HG03039 (cell line): ENCODE data around the gene PGF.

ENCODE experiments used
- ATAC-seq: cut with Tn5 transposase; IDR thresholded peaks from one replicate; pipeline ENCODE4 v1.9.1; 2021; ENCODE audit warnings: mild to moderate bottlenecking, moderate library complexity; ENCODE audit not compliant: unreplicated experiment

Gene PGF

DNA sequence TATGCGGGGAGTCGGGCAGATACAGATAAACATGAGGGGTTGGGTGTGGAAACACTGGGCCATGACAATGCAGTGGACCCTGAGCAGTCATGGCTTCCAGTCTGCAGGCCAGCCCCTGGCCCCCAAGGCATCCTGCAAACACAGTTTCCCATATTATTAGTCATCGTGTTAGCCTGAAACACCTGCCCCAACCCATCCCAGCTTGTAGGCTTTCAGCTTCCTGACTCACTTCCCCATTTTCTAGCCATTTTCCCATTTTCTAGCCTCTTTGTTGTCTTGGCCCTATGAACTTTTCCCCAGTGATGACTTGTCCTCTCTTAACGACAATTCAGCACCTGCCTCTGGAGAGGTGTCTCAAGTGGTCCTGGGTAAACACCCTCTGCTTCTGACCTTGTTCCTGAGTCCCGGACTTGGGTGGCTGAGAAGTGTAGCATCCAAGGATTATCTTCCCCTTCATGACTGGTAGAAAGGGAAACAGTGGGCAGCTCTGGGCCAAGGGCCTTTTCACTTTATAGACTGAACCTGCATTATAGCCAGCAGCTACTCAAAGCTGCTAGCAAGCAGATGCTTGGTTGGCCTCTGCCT lies 4.3 kb upstream of the PGF start:
- no peak for ATAC-seq

DNA sequence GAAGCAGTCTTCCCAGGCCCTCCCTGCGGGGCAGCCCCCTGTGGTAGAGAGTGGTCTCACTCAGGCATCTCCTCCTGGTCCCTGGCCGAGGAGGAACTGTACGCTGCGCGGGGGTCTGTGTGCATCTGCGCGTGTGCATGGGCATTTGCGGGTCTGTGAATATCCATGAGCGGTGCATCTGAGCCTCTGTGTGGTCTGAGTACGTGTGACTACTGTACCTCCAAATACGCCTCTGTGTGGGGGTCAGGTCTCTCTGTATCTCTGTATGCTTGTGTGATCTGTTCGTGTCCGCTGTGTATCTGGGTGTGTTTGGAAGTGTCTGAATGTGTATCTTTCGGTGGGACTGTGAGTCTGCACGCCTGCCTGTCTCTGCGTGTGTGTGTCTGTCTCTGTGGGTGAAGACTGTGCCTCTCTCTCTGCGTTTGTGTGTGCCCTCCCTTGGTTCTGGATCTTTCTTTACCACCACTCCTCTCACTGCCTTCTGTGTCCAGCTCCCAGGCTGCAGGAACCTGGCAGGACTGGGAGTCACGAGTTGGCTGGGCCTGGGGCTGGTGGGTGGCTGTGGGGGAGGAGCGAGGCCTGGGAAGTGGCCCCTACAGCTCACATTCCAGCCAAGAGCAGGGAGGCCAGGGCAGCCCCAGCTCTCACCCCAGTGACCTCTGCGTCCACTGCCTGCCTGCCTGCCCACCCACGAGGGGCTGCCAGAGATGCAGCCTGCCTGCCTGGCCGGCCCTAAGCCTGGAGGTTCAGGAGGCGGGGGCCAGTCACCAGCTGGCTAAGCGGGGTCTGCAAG lies 1.1 kb upstream of the PGF start:
- no peak for ATAC-seq

DNA sequence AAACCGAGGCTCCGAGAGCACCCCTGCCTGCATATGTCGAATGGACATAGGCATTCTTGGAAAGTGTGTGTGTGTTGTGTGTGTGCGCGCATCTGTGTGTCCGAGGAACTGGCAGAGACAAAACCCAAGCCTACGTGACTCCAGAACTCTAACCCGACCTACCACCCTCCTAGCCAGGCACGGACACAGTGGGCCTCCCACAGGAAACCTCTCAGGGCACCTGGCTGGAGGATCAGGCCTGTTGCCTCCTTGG lies 556 bp upstream of the PGF start:
- ATAC-seq: no peak

DNA sequence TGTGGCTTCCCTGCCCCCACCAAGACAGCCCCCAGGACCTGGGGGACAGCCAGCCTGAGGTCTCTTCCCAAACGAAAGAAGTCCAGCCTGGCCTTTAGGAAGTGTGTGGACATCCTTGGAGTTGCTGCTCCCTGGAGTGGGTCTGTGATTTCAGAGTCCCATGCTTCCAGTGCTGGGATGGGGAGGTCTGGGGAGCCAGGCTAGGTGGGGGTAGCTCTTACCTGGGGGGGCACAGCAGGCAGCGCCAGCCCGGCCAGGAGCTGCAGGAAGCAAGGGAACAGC lies 509 bp downstream of the PGF start:
- no peak for ATAC-seq

DNA sequence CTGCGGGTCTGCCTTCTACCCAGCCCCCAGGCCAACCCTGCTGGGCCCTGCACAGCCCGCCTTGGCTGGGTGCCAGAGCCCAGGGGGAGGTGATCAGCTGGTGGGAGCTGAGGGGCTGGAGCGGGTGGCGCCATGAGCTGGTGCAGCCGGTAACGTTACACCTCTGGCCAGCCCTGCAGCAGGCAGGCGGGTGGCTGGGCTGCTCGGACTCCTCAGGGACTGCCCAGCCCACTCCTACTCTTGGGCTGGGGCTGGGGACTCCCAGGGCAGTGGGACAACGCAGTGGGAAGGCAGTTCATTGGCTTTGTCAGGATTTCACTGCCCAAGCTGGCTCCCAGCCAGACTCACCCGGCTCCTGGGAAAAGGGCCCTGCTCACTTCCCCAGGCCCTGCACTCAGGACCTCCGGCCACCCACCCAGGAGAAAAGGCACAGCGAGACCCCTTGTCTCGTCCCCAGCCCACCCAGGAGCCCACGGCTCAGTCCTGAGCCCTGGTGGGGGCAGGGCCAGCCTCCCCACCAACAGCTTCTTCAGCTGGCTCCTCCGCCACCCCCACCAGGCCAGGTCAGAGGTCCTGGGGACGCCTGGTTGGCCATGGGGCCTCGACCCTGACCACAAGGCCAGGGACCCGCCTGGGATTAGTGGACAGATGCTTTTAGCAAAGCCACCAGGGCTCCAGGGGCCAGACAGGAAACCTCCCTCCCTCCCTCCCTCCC lies 1.0 kb downstream of the PGF start:
- ATAC-seq: no peak

DNA sequence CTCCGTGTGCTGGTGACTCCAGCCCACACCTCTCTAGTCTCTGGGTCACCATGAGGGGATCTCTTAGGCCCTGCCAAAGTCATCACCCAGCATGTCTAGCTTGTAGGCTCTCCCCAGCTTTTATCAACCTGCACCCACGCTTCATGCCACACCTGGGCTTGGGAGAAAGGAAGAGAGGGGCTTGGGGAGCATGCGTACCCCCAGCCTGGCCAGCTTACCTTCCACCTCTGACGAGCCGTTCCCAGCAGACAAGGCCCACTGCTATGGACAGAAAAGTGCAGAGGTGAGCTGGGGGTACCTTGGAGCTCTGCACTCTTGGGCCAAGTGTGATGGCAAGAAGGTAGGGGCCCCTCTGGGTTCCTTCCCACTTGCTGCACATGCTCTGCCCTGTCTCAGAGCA lies 1.7 kb downstream of the PGF start:
- ATAC-seq: no peak

DNA sequence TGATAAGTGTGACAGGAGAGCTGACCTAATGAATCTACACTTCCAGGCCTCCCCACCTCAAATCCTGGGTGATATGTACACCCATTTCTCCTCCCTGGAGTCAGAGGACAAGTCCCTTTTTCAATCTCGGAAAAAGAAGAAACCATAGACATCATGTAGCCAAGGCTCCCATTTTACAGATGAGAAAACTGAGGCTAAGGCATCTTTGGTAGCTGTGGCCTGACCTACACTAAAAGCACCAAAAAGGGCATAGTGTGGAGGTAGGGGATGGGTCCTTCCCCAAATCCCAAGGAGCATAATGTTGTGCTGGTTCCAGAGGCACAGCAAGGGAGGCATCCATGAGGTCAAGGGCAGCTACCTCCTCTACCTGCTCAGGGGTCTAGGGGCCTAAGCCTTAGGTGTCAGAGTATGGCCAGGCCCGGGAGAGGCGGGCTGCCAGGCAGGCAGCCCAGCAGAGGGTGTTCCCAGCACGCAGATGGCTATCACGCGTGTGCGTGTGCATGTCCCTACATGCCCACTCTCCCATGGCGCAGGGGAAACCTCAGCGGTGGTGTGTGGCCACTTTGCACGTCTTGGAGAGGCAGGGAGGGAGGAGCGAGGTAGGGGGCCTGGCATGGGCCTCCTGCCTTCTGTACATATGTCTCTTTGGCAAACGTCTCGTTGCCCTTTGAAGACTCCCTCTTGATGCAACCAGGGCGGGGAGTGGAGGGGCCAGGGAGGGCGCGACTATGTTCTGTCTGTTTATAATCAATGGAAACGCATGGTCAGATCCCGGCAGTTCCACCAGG lies 2.5 kb downstream of the PGF start:
- no peak for ATAC-seq

DNA sequence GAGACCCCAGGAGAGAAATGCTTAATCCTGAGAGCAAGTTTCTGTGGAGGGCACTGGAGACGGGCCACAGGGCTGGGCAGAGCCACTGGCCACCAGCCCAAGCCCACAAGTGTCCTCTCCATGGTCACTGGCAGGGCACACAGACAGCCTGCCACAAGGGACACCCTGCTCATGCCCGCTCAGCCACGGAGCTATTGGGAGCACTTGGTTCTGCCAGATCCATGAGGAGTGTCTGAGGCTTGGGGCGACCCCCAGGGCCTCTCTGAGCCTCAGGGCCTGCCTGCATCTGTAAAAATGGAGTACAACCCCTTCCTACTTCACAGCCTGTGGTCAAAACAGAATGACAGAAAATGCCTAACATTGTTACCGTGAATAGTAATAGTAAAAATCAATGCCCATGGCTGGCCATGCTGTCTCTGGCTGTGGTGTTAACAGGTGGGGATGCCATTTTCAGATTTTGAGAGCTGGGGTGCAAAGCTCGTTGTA lies 3.2 kb downstream of the PGF start:
- ATAC-seq: no peak

DNA sequence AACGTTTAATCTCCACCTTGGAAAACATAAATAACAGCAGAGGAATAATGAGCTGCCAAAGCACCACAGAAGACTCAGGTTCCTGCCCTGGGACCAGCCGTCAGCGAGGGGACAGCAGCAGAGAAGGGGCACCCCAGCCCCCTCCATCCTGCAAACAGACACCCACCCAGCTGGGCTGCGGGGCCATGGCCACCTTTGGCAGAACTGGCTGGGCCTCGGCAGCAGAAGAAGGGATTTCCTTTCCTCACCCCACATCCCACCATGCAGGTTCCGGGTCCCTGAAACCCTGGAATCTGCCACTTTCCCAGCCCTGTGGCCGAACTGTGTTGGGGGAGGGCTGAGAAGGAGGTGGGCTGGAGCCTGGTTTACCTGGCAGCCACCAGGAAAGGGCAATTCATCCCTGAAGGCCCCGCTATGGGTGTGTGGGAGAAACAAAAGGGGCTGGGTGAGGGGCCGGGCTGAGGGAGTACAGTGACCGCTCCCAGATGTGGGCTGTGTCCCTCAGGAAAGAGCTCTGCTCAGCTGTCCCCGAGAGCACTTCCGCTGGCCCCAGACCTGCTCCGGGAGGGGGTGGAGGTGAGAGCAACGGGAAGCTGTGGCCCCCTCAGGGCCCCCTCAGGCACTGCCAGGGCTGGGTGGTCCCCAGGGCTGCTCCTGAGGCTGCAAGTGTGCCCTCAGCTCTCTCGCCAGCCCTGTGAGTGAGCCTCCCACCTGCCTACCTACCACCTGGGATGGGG lies 3.8 kb downstream of the PGF start:
- ATAC-seq: no peak

DNA sequence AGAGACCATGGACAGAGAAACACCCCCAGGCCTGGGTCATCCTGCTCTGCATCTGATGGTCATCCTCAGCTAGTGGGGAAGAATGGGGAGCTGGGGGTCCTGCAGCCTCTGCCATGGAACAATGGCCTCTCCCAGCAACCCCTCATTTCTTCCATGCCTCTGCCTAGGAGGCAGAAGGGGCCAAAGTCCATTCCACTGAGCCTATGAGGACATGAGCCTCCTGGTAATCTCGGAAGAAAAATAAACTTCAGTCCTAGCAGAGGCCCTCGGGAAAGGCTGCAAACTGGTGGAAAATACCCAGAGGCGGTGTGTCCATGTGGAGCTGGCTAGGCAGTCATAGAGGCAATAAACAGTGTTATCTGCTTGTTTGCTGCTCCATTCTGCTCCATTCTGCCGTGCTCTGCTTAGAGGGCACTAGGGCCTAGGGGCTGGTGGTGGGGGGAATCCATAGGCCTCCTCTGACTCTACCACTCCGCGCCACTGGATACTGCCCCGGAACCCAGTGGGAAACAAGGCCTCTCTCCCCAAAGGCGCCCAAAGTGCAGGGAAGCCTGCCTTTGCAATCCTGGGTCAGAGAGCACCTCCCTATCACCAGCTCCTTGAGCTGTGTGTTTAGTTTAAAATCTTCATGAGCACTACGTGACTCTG lies 4.5 kb downstream of the PGF start:
- no peak for ATAC-seq

DNA sequence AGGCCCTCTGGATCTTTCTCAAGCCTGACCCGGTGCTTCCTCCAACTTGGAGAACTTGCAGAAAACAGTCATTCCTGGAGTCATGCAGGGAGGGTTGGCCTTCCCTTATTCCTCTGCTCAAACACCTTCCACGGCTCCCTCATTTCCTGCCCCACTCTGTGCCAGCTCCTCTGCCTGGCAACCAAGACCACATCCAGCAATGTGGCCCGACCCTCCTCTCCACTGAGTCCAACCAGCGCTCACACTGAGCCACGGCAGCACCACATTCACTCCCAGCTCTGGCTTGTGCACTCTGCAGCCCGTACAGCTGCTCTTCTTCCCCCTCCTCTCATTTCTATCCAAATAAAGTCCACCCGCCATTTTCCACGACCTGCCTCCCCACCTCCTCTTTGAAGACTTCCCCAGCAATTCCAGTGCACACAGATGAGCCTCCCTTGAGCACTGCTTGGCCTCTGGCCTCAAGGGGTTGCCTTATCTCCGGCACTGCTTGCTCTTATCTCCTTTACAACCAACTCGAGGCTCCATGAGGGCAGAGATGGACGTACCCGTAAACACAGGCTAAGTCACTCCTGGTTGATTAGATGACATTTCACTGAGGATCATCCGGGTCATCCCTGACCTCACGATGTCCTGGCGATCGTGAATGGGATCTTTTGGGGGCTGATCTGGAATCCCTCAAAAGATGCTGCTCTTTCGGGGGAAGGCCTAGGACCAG lies 5.4 kb downstream of the PGF start:
- no peak for ATAC-seq

DNA sequence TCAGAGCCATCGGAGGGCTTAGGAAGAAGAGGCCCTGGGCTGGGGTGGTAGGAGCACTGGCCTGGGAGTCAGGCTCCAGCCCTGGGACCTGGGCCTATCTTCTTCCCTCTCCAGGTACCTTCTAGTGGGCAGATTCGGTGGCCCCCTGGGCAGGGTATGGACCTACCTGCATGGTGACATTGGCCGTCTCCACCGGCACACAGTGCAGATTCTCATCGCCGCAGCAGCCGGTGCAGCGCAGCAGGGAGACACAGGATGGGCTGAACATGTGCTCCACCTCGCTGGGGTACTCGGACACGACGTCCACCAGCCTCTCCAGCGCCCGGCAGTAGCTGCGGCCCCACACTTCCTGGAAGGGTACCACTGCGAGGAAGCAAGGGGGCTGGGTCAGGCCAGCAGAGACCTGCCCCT lies 6.2 kb downstream of the PGF start:
- no peak for ATAC-seq

DNA sequence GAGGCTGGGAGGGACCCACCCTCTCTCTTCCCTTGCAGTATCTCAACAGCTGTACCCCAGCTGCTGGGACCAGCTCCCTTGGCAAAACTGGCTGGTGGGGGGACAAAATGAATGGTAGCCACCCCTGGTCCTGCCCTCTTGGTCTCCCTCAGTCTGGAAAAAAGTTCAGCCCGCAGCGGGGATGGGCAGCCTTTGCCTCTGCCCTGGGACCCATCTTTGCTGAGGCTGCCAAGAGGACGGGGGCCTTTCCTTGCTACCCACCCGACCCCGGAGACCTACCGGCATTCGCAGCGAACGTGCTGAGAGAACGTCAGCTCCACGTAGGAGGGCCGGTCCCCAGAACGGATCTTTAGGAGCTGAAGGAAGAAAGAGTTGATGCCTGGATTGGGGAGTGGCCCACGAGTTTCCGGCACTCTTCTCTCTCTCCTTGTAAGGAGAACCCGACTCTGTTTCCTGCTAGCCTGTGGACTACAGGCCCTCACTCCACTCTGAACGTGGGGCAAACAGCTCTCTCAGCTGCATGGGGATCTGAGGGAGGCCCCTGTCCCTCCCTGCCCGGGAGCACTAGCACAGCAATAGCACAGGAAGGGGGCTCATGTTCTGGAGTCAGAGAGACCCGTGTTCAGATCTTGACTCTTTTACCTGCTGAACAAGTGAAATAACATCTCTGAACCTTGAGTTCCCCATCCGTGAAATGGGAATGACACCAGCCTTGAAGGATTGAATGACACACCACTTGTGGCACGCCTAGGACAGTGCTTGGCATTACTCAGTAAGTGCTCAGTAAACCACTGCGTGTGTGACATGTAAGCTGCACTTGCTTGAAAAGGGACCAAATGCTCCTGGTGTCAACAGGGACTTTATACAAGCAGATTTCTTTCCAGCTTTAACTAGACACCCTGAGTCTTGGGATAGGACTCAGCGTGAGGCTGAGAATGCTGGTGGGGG lies 6.9 kb downstream of the PGF start:
- ATAC-seq: no peak

DNA sequence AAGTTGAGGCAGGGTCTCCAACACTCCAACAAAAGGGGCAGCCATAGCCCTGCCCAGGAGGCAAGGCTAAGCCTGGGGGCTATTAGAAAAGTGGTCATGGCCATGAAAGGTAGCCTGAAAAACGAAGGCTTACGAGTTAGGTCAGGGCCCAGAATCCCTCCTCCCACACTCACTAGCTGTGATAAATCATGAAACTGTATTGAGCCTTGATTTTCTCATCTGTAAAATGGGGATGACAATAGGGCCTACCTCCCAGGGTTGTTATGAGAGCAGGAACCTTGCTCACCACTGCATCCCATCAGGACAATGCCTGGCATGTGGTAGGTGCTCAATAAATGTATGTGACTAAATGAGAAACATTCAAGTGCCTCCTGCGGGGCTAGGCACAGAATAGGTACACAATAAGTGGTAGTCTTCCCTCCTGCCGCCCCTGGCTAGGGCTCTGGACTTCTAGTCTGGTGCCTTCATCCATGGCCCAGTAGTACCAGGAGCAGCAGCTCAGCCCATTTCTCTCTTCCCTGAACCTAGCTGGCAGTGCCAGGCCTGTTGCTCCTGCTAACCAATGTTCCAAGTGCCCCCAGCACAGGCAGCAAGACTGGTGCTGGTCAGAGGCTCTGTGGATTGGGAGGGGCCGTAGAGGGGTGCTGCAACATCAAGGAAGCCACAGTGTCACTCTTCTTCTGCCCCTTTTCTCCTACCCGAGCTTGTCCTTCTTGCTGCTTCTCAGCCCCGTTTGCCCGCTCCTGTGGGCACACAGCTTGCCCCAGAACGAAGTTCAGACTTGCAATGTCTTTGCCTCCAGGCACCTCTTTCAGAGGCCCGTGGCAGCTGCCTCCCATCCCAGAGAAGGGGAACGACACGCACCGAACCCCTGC lies 7.8 kb downstream of the PGF start:
- ATAC-seq: no peak

DNA sequence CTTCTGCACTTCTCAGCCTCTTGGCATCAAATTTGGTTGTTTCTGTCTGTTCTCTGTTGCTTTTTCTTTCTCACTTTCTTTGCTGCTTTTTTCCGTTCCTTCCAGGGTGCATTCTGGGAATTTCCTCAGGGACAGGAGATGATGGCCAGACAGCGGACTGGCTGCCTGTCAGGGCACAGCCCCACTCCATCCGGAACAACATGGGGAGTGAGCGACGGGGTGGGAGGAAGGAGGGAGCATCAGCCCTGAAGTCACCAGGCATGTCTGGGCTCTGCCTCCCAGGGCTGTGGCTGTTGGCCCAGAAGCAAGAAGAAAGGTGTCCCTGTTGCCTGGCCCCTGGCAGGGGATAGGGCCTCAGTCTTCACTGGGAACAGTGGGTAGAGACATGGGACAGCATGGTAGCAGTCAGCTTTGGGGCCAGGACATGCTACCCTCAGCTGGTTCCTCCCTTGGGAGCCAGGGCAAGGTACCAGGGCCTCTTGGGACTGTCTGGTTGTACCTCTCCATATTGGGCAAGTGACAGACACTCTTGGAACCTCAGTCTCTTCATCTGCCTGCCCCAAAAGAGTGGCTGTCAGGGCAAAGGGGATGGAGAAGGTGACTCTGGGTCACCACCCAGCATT lies 8.6 kb downstream of the PGF start:
- no peak for ATAC-seq

DNA sequence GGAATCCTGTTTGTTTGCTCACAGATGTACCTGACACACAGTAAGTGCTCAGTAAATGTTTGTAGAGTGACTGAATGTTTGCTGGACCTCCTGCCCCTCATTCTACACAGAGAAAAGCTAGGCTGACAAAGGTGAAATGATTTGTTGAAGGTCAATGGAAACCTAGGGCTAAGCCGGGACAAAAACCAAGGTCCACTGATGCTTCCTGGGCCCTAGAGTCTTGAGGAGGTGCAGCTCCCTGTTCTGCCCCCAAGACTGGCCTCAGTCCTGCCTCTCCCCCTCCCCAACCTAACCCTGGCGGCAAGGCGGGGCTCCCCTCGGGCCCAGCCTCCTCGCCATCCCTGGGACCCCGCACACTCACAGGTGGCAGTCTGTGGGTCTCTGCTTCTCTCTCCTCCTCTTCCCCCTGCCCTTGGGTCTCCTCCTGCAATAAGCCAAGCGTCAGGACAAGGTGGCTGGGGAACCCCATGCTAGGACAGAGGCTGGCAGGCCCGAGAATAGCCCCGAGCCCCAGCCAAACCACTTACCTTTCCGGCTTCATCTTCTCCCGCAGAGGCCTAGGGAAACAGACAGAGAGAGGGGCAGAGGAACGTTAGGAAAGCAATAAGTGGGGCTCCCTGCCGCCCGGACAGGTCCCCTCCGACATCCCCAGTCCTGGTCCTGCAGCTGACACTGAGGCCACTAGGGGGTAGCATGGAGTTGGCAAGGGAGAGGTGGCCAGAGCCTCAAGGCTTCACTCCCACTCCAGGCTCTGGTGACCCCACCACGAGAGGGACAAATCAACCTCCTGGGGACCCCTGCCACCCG lies 9.3 kb downstream of the PGF start:
- no peak for ATAC-seq
